Progenitor cell of endocrine pancreas (in vitro differentiated cells): Measurements from ENCODE around the gene ASF1B. TPM values are rescaled to one million over a fixed set of nuclear protein-coding genes. Genes with fewer than 3 reads are reported as not detected.
A peak's percentile ranks its signal among the peaks of the same experiment; 100 is the strongest.

ENCODE experiments used
- DNase-seq: peaks from one replicate; pipeline ENCODE4 v3.0.0; 2021; ENCODE audit warnings: low spot score; ENCODE audit not compliant: unreplicated experiment
- H3K27ac Mint-ChIP-seq: 2 replicates; pipeline ENCODE4 v1.8.0; 2021; ENCODE audit warnings: mild to moderate bottlenecking, moderate library complexity, mixed read lengths
- H3K27me3 Mint-ChIP-seq: 2 replicates; pipeline ENCODE4 v1.8.0; 2021; ENCODE audit warnings: mixed read lengths
- H3K36me3 Mint-ChIP-seq: 2 replicates; pipeline ENCODE4 v1.8.0; 2022; ENCODE audit warnings: mixed read lengths; ENCODE audit not compliant: insufficient read depth
- H3K4me1 Mint-ChIP-seq: 2 replicates; pipeline ENCODE4 v1.8.0; 2021; ENCODE audit warnings: low read depth, mixed read lengths
- H3K4me3 Mint-ChIP-seq: 2 replicates; pipeline ENCODE4 v1.8.0; 2021; ENCODE audit warnings: low read depth, mild to moderate bottlenecking, moderate library complexity, mixed read lengths
- H3K9me3 Mint-ChIP-seq: 2 replicates; pipeline ENCODE4 v1.8.0; 2021; ENCODE audit warnings: low read depth, mixed read lengths
- total RNA-seq: library from RNA; stranded (reverse); gene quantifications from 2 replicates; pipeline ENCODE4 v1.2.1, GENCODE V29; 2021
- TF ChIP-seq, protein P1 (sequence below): fragments of 200-600 bp; sonication (generic); IDR thresholded peaks from one replicate; pipeline ENCODE4 v1.5.0; 2021; ENCODE audit warnings: antibody characterized with exemption, mild to moderate bottlenecking; ENCODE audit not compliant: unreplicated experiment

ASF1B gene
- total RNA-seq, 1 donor from 2014 or later: 18.4 TPM

- Mint-ChIP-seq H3K27me3 (no peaks in the 10 kb centered on the region), H3K4me3 (no peak overlapping the region), H3K4me1 (no peaks in the 10 kb centered on the region), H3K27ac (no peak overlapping the region), H3K36me3 (peaks cover 21% of the 10 kb centered on the region), H3K9me3 (peaks cover 3% of the 10 kb centered on the region)
- TF ChIP-seq, protein P1, sequence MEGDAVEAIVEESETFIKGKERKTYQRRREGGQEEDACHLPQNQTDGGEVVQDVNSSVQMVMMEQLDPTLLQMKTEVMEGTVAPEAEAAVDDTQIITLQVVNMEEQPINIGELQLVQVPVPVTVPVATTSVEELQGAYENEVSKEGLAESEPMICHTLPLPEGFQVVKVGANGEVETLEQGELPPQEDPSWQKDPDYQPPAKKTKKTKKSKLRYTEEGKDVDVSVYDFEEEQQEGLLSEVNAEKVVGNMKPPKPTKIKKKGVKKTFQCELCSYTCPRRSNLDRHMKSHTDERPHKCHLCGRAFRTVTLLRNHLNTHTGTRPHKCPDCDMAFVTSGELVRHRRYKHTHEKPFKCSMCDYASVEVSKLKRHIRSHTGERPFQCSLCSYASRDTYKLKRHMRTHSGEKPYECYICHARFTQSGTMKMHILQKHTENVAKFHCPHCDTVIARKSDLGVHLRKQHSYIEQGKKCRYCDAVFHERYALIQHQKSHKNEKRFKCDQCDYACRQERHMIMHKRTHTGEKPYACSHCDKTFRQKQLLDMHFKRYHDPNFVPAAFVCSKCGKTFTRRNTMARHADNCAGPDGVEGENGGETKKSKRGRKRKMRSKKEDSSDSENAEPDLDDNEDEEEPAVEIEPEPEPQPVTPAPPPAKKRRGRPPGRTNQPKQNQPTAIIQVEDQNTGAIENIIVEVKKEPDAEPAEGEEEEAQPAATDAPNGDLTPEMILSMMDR: no peak
- DNase-seq: no peak
Measured at GRCh38 chr19:14097532-14098151, 38.7 kb downstream of the ASF1B start.

DNA sequence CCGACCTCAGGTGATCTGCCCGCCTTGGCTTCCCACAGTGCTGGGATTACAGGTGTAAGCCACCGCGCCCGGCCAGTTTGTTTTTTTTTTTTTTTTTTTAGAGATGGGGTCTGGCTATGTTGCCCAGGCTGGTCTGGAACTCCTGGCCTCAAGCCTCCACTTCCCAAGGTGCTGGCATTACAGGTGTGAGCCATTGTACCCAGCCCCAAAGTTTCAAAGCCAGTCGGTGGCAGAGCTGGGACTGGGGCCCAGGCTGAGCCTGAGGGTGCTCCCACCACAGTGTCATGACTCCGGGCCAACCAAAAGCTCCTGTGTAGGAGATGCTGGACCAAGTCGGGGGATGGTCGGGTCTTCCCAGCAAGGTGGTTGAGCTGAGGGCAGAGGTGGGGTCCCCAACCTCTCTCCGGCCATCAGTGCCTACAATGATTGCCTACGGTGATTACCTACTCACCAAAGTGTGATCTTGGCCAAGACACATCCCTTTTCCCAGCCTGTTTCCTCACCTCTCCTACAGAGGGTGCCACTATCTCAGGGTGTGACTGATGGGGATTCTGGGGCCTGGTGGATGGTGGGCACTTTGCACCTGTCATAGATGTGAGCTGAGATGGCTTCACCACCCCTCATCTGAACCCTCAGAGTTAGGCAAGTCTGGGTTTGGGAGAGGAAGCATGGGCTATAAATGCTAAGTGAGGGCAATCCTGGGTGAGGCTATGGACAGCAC, 40.0 kb downstream of the ASF1B start:
- peaks cover 3% of the 10 kb centered on the region for H3K9me3 Mint-ChIP-seq
- no peaks in the 10 kb centered on the region for H3K27me3 Mint-ChIP-seq
- peaks cover 21% of the 10 kb centered on the region for H3K36me3 Mint-ChIP-seq
- H3K4me3 Mint-ChIP-seq: no peak overlapping the region
- H3K4me1 Mint-ChIP-seq: peaks cover 7% of the 10 kb centered on the region
- TF ChIP-seq, protein P1: no peak
- H3K27ac Mint-ChIP-seq: no peak overlapping the region
- no peak for DNase-seq

- peaks cover 18% of the 10 kb centered on the region for H3K36me3 Mint-ChIP-seq
- peaks cover 3% of the 10 kb centered on the region for H3K9me3 Mint-ChIP-seq
Measured at GRCh38 chr19:14094854-14095253, 41.5 kb downstream of the ASF1B start.

GRCh38 chr19:14093117-14093823, 43.1 kb downstream of the ASF1B start:
- Mint-ChIP-seq H3K9me3 (peaks cover 3% of the 10 kb centered on the region), H3K4me3 (peak overlapping the region; percentile 40), H3K36me3 (peaks cover 22% of the 10 kb centered on the region), H3K27ac (no peak overlapping the region), H3K4me1 (peaks cover 12% of the 10 kb centered on the region), H3K27me3 (peaks cover 3% of the 10 kb centered on the region)
- TF ChIP-seq, protein P1: no peak
- no peak for DNase-seq

More at GRCh38 chr19:14094854-14095253, 41.5 kb downstream of the ASF1B start:
- Mint-ChIP-seq H3K27ac (no peak overlapping the region), H3K4me3 (no peak overlapping the region), H3K4me1 (peaks cover 8% of the 10 kb centered on the region), H3K27me3 (no peaks in the 10 kb centered on the region)
- no peak for DNase-seq
- TF ChIP-seq, protein P1: no peak

GRCh38 chr19:14091813-14092462, 44.5 kb downstream of the ASF1B start:
- no peak for DNase-seq
- Mint-ChIP-seq H3K27me3 (peaks cover 3% of the 10 kb centered on the region), H3K9me3 (peaks cover 3% of the 10 kb centered on the region), H3K4me1 (peaks cover 12% of the 10 kb centered on the region), H3K27ac (peak overlapping the region; percentile 98), H3K36me3 (peaks cover 22% of the 10 kb centered on the region), H3K4me3 (peak overlapping the region; percentile 96)
- TF ChIP-seq, protein P1: no peak
